ENCODE data around the gene PRKAG2.

Gene PRKAG2

DNA sequence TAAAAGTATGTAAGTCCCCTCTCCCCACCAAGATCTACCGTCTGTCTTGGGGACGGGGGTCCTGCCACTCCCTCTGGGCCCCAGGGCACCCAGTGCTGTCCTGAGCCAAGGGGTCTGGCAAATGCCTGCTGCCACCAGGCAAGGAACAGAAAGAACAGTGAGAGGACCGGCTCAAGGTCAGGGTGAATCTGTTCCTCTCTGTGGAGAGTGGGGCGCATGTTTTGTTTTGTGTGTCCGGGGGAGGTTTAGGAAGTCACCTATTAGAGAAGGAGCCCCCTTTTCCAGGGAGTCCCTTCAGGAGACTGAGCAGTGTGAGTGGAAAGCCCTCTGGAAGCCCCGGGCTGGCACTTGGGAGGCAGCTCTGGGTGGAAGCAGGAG lies 198.7 kb downstream of the PRKAG2 start:
- TF ChIP-seq, protein P1, sequence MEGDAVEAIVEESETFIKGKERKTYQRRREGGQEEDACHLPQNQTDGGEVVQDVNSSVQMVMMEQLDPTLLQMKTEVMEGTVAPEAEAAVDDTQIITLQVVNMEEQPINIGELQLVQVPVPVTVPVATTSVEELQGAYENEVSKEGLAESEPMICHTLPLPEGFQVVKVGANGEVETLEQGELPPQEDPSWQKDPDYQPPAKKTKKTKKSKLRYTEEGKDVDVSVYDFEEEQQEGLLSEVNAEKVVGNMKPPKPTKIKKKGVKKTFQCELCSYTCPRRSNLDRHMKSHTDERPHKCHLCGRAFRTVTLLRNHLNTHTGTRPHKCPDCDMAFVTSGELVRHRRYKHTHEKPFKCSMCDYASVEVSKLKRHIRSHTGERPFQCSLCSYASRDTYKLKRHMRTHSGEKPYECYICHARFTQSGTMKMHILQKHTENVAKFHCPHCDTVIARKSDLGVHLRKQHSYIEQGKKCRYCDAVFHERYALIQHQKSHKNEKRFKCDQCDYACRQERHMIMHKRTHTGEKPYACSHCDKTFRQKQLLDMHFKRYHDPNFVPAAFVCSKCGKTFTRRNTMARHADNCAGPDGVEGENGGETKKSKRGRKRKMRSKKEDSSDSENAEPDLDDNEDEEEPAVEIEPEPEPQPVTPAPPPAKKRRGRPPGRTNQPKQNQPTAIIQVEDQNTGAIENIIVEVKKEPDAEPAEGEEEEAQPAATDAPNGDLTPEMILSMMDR (IDR thresholded peaks at IDR 0.05) = no peak
- no peak overlapping the region for H3K4me3 ChIP-seq (ENCODE audit: low read depth in 1 of 2, low read length in 1 of 2)
- no peak overlapping the region for H3K27ac ChIP-seq
- no peaks in the 10 kb centered on the region for H3K9me3 ChIP-seq
- no peaks in the 10 kb centered on the region for H3K36me3 ChIP-seq
- no peaks in the 10 kb centered on the region for H3K27me3 ChIP-seq
- H3K4me1 ChIP-seq (ENCODE audit: control insufficient read depth in 1 of 2, insufficient read depth in 1 of 2, low read depth in 1 of 2, low read length in 1 of 2) = no peaks in the 10 kb centered on the region

DNA sequence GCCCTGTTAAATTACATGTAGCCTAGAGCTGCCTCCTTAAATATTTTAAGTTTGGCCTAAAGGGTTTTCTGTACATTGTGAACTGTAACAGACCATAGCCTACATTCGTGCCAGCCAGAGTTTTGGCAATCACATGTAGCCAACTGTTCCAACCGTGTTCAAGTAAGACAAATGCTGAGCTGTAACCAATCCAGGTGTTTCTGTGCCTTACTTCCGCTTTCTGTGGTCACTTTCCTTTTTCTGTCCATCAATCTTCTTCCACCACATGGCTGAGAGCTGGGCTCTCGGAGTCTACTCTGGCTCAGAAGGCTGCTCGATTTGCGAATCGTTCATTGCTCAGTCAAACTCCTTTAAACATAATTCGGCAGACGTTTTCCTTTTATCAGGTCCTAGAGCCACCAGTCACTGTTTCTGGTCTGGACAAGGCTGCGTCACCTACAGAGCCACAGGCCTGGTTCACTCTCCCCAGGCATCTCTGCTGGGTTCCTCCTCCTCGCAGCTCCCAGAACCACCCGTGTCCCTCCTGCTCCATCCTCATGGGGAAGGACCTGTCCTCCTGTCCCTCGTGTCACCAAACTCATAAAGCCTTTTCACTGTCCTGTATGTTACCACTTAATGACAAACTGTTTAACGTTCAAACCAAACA lies 199.2 kb downstream of the PRKAG2 start:
- Histone ChIP-seq H3K27me3 (no peaks in the 10 kb centered on the region), H3K27ac (no peak overlapping the region), H3K4me1 (ENCODE audit: control insufficient read depth in 1 of 2, insufficient read depth in 1 of 2, low read depth in 1 of 2, low read length in 1 of 2) (no peaks in the 10 kb centered on the region), H3K36me3 (no peaks in the 10 kb centered on the region), H3K9me3 (no peaks in the 10 kb centered on the region), H3K4me3 (ENCODE audit: low read depth in 1 of 2, low read length in 1 of 2) (no peak overlapping the region)
- TF ChIP-seq, protein P1 (IDR thresholded peaks at IDR 0.05) = no peak

- Histone ChIP-seq H3K9me3 (no peaks in the 10 kb centered on the region), H3K4me1 (ENCODE audit: control insufficient read depth in 1 of 2, insufficient read depth in 1 of 2, low read depth in 1 of 2, low read length in 1 of 2) (no peaks in the 10 kb centered on the region), H3K4me3 (ENCODE audit: low read depth in 1 of 2, low read length in 1 of 2) (no peak overlapping the region), H3K36me3 (no peaks in the 10 kb centered on the region), H3K27me3 (no peaks in the 10 kb centered on the region), H3K27ac (no peak overlapping the region)
- TF ChIP-seq, protein P1 (IDR thresholded peaks at IDR 0.05) = no peak
Measured at GRCh38 chr7:151676759-151677158, 200.2 kb downstream of the PRKAG2 start.

DNA sequence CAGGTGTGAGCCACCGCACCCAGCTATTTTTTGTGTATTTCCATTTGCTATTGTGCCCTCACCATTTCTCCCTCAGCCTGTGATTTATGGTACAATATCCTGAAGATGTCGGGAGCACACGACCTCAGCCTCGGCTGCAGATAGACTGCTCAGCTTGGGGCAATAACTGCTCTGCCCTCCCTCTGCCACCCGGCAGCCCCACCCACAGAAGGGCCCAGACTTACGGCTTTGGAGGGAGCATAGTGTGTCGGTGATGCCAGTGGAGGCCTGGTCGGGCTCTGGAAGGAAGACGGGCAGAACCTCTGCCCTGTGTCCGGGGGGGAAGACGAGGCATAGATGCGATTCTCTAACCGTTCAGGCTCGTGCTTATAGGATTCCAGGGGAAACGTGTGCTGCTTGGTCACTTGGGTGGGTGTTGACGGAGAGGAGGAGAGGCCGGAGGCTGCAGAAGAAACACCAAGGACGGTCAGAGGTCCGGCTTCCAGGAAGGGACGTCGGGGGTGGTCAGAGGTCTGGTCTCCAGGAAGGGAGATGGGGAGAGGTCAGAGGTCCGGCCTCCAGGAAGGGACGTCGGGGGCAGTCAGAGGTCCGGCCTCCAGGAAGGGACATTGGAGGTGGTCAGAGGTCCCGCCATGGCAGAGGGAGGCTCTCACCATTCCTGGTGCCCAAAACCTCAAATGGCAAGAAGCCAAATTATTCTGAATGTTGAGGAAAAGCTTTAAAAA lies 201.6 kb downstream of the PRKAG2 start:
- Histone ChIP-seq H3K36me3 (no peaks in the 10 kb centered on the region), H3K4me3 (ENCODE audit: low read depth in 1 of 2, low read length in 1 of 2) (no peak overlapping the region), H3K9me3 (no peaks in the 10 kb centered on the region), H3K4me1 (ENCODE audit: control insufficient read depth in 1 of 2, insufficient read depth in 1 of 2, low read depth in 1 of 2, low read length in 1 of 2) (no peaks in the 10 kb centered on the region), H3K27ac (no peak overlapping the region), H3K27me3 (no peaks in the 10 kb centered on the region)
- TF ChIP-seq, protein P1 (IDR thresholded peaks at IDR 0.05) = no peak

DNA sequence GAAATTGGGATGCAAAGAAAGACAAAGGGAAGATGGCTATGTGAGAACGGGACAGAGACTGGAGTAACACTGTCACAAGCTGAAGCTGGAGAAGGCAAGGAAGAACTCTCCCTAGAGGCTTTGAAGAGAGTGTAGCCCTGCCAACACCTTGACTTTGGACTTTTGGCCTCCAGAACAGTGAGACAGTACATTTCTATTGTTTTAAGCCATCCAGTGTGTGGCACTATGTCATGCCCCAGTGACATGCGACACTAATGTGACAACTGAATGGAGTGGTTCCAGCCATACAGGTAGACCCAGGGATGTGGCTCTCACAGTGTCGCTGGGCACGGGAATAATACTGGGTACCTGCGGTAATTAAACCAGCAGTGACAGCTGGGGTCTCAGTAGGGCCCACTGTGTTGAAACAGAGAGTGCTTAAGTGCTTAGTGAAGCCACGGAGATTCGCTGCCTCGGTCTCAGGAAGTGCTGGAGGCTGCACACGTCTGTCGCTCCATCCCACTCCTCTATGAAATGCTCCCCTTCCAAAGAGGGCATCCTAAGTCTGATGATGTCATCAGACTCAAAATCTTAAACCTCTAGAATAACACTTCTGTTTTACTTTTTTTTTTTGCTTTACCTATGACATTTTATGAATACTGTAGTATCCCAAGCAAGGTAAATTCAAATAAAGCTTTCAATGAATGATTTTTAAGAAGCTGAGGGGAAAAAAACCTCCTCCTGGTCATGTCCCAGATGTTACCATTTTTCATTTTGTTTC lies 202.6 kb downstream of the PRKAG2 start:
- H3K9me3 ChIP-seq = no peaks in the 10 kb centered on the region
- no peaks in the 10 kb centered on the region for H3K27me3 ChIP-seq
- no peaks in the 10 kb centered on the region for H3K36me3 ChIP-seq
- no peak overlapping the region for H3K27ac ChIP-seq
- TF ChIP-seq, protein P1 (IDR thresholded peaks at IDR 0.05) = no peak
- no peaks in the 10 kb centered on the region for H3K4me1 ChIP-seq (ENCODE audit: control insufficient read depth in 1 of 2, insufficient read depth in 1 of 2, low read depth in 1 of 2, low read length in 1 of 2)
- H3K4me3 ChIP-seq (ENCODE audit: low read depth in 1 of 2, low read length in 1 of 2) = no peak overlapping the region

Measured in neutrophil (primary cell).